ENCODE measurements around the gene SCAPER. TPM values are rescaled to one million over a fixed set of nuclear protein-coding genes. Genes with fewer than 3 reads are reported as not detected.
"Not testable (repeated sequence)": the region's sequence is repeated elsewhere in the genome, so short reads cannot be mapped to it uniquely, and the experiment has no call there.

The SCAPER gene
- total RNA-seq, 1 donor from 2014 or later: 50.1 TPM

DNA sequence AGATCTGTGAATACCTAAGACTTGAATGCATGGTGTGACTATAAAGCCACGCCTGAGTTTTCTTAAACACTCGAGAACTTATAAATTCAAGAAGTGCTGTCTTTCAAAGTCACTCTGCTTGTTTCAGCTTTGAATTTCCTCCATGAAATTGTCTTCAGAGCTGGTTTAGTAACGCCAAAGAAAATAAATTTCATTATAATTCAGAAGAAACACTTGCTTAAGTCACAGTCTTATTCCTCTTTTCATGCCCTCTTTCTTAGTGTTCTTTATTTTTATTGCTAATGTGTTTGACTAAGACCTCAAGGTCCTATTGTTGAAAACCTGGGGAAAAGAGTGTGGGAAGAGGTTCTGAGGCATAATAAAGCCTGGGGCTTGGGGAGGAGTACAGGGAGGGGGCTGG lies 23.1 kb upstream of the SCAPER start:
- intact Hi-C loops (cut with DNase I): no loop called here
- no peak for ATAC-seq
- no peak for DNase-seq (ENCODE audit: low spot score)

DNA sequence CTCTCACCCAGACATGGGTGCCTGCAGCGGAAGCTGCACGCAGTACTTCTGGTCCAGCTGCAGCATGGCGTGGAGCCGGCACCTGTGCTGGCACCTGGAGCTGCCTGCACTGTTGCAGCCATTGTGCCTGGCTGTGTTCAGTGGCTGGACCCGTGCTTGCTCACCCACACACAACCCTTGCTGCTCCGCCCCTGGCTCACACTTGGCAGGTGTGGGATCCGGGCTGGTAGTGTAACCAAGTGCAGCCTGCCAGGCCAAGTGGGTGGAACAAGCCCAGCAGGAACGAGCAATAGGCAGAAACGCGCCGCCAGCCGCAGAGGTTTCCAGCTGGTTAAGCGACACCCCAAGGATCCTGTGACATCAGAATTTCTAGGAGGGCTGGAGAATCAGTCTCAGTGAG lies 11.2 kb upstream of the SCAPER start:
- DNase-seq (ENCODE audit: low spot score): no peak
- intact Hi-C loops (cut with DNase I): no loop called here
- no peak for ATAC-seq

DNA sequence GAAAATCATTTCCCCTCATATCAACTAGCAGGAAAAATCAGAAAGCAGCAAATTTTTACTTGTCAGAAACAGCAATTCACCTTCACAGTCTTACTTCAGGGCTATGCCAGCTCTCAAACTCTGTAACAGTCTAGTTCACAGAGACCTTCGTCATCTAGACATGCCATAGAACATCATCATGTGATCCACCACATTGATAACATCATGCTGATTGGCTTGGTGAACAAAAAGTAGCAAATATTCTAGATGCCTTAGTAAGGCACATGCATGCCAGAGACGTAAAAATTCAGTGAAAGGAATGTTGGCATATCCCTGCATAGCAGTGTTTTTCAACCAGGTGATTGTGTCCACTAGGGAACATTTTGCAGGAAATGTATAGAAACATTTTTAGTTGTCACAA lies 8.6 kb upstream of the SCAPER start:
- intact Hi-C loops (cut with DNase I): no loop called here
- no peak for DNase-seq (ENCODE audit: low spot score)
- no peak for ATAC-seq

DNA sequence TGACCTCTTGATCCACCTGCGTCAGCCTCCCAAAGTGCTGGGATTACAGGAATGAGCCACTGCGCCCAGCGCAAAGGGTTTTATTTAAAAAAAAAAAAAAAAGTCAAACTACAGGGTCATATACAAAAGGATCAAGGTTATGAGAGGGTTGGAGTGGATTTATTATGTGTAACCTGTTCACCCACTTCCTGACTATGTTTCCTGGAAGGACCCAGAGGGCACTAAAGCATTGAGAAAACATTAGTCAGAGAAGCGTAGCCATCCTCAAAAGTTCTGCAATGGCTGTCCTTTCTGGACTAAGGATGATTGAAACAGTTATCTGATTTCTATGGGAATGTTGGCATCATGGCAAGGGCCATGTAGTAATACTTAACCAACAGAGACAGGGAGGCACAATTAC lies 7.3 kb upstream of the SCAPER start:
- no peak for ATAC-seq

DNA sequence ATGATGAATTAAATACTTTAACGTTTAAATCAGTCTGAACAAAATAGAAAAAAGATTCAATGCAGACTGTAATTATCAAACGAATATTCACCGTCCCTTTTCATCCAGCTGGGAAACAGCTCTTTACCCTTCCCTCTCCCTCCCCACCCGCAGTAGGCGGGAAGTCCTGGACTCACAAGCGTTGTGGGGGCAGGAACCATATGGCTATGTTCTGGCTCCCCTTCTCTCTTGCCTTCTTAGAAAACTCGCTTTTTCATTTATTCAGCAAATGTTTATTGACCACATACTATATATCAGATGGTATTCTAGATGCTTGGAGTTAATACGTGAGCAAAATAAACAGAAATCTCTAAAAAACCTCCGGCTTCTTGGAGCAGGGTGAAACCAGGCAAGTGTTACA lies 715 bp upstream of the SCAPER start:
- intact Hi-C loops (cut with DNase I): no loop called here
- DNase-seq (ENCODE audit: low spot score) (no peak), ATAC-seq (no peak)

More for the DNA sequence above, 7.3 kb upstream of the SCAPER start:
- no peak for DNase-seq (ENCODE audit: low spot score)
- intact Hi-C loops (cut with DNase I): no loop called here

DNA sequence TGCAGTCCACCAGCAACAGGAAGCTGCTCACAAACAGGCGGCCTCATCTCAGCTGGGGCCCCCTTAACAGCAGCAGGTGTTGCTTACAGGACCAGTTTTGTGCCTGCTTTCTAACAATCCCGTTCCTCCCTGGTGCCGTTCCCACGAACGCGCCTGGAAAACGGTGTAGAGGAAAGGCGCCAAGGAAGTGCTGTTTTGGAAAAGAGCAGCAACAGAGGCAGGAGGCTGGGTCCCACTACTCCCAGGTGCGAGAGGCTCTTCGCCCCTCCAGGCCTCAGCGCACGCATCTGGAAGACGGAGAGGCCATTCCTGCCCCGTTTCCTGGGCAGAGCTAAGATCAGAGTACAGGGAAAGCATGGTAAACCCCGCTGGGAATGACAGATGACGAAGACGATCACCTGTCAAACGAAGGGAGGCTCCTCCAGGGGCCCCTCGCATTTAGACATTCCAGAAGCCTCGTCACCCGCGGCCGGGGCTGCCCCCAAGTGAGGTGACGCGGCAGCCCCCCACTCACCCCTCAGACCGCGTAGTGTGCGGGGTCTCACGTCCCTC lies 603 bp downstream of the SCAPER start:
- DNase-seq (ENCODE audit: low spot score): no peak
- intact Hi-C loops (cut with DNase I): no loop called here
- peak; percentile 54 for ATAC-seq

DNA sequence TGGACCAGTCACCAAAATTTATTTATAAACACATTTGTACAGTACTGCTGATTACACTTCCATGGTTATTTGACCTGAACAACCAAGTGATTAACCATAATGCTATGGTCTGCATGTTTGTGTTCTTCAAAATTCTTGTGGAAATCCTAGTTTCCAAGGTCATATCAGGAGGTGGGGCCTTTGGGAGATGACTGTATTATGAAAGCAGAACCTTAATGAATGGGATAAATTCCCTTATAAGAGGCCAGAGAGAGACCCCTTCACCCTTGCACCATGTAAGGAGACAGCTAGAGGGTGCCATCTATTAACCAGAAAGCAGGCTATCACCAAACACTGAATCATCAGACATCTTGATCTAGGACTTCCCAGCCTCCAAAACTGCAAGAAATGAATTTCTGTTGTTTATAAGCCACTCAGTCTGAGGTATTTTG lies 1.9 kb downstream of the SCAPER start:
- intact Hi-C loops (cut with DNase I): no loop called here
- ATAC-seq (no peak), DNase-seq (ENCODE audit: low spot score) (no peak)

DNA sequence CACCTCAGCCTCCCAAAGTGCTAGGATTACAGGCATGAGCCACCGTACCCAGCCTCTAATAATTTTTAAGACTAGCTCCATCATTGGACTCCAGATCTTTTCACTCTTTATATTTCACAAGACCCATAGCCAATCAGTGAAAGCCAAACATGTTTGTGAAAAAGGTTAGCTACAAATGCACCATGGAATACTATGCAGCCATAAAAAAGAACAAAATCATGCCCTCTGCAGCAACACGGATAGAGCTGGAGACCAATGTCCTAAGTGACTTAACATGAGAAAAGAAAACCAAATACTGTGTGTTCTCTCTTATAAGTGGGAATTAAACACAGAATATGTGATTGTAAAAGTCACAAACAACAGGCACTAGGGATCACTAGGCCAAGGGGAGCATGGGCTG lies 3.2 kb downstream of the SCAPER start:
- intact Hi-C loops (cut with DNase I): no loop called here
- no peak for ATAC-seq
- no peak for DNase-seq (ENCODE audit: low spot score)

DNA sequence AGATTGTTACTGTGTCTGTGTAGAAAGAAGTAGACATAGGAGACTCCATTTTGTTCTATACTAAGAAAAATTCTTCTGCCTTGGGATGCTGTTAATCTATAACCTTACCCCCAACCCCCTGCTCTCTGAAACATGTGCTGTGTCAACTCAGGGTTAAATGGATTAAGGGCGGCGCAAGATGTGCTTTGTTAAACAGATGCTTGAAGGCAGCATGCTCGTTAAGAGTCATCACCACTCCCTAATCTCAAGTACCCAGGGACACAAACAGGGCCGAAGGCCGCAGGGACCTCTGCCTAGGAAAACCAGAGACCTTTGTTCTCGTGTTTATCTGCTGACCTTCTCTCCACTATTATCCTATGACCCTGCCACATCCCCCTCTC lies 5.2 kb downstream of the SCAPER start:
- ATAC-seq; intact Hi-C loops (cut with DNase I); DNase-seq (ENCODE audit: low spot score): not testable (repeated sequence)

DNA sequence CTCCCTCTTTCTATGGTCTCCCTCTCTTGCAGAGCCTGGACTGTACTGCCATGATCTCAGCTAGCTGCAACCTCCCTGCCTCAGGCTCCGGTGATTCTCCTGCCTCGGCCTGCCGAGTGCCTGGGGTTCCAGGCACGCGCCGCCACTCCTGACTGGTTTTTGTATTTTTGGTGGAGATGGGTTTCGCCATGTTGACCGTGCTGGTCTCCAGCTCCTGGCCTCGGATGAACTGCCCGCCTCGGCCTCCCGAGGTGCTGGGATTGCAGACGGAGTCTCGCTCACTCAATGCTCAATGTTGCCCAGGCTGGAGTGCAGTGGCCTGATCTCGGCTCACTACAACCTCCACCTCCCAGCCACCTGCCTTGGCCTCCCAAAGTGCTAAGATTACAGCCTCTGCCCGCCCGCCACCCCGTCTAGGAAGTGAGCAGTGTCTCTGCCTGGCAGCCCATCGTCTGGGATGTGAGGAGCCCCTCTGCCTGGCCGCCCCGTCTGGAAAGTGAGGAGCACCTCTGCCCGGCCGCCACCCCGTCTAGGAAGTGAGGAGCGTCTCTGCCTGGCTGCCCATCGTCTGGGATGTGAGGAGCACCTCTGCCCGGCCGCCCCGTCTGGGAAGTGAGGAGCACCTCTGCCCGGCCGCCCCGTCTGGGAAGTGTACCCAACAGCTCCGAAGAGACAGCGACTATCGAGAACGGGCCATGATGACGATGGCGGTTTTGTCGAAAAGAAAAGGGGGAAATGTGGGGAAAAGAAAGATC lies 5.8 kb downstream of the SCAPER start:
- intact Hi-C loops (cut with DNase I); ATAC-seq; DNase-seq (ENCODE audit: low spot score): not testable (repeated sequence)

DNA sequence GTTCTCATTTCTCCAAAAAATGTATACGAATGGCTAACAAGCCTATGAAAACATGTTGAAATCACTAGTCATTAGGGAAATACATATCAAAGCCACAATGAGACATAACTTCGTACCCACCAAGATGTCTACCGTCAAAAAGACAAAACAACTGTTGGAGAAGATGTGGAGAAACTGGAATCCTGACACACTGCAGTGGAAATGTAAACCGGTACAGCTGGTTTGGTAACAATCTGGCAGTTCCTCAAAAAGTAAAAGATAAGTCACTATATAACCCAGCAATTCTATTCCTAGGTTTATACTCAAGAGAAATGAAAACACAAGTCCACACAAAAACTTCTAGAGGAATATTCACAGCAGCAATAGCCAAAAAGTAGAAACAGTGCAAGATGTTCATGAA lies 7.0 kb downstream of the SCAPER start:
- DNase-seq (ENCODE audit: low spot score) (no peak), ATAC-seq (no peak)
- intact Hi-C loops (cut with DNase I): no loop called here

DNA sequence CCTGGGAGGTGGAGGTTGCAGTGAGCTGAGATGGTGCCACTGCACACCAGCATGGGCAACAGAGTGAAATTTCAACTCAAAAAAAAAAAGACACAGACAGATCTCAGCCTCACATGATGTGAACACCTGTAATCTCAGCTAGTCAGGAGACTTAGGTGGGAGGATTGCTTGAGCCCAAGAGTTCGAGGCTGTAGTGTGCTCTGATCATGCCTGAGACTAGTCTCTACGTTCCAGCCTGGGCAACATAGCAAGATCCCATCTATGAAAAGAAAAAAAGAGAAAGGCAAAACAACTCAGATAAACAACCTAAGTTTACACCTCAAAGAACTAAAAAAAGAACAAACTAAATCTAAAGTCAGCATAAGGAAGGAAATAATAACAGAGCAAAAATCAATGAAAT lies 11.0 kb downstream of the SCAPER start:
- no peak for ATAC-seq
- DNase-seq (ENCODE audit: low spot score): no peak
- intact Hi-C loops (cut with DNase I): no loop called here

DNA sequence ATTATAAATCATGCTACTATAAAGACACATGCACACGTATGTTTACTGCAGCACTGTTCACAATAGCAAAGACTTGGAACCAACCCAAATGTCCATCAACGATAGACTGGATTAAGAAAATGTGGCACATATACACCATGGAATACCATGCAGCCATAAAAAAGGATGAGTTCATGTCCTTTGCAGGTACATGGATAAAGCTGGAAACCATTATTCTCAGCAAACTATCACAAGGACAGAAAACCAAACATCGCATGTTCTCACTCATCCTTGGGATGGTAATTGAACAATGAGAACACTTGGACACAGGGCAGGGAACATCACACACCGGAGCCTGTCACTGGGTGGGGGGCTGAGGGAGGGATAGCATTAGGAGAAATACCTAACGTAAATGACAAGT lies 12.3 kb downstream of the SCAPER start:
- DNase-seq (ENCODE audit: low spot score); ATAC-seq; intact Hi-C loops (cut with DNase I): not testable (repeated sequence)

DNA sequence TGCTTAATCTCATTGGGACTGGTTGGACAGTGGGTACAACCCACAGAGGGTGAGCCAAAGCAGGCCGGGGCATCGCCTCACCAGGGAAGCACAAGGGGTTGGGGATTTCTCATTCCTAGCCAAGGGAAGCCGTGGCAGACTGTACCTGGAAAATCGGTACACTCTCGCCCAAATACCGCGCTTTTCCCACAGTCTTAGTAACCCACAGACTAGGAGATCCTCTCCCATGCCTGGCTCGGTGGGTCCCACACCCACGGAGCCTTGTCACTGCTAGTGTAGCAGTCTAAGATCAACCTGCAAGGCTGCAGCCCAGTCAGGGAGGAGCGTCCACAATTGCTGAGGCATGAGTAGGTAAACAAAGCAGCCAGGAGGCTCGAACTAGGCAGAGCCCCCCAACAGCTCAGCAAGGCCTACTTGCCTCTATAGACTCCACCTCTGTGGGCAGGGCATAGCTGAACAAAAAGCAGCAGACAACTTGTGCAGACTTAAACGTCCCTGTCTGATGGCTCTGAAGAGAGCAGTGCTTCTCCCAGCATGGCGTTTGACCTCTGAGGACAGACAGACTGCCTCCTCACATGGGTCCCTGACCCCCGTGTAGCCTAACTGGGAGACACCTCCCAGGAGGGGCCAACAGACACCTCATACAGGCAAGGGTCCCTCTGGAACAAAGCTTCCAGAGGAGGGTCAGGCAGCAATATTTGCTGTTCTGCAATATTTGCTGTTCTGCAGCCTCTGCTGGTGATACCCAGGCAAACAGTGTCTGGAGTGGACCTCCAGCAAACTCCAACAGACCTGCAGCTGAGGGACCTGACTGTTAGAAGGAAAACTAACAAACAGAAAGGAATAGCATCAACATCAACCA lies 17.6 kb downstream of the SCAPER start:
- ATAC-seq; intact Hi-C loops (cut with DNase I); DNase-seq (ENCODE audit: low spot score): not testable (repeated sequence)

DNA sequence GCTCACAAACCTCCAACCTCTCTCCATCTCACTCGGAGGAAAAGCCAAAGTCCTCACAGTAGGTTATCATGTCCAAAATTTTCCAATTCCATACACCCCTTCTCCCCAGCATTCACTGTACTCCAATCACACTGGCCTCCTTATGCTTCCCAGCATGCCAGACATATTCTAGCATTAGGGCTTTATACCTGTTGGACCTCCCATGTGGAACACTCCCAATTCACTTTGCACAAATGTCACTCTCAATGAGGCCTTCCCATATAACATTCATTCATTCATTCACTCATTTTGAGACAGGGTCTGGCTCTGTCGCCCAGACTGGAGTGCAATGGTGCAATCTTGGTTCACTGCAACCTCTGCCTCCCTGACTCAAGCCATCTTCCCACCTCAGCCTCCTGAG lies 19.9 kb downstream of the SCAPER start:
- DNase-seq (ENCODE audit: low spot score): no peak
- ATAC-seq: no peak
- intact Hi-C loops (cut with DNase I): no loop called here

DNA sequence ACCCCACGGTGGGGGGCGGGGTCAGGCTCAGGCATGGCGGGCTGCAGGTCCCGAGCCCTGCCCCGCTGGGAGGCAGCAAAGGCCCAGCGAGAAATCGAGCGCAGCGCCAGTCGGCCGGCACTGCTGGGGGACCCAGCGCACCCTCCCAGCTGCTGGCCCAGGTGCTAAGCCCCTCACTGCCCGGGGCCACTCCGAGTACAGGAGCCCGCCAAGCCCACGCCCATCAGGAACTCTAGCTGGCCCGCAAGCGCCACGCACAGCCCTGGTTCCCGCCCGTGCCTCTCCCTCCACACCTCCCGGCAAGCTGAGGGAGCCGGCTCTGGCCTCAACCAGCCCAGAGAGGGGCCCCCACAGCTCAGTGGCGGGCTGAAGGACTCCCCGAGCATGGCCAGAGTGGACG lies 29.2 kb downstream of the SCAPER start:
- DNase-seq (ENCODE audit: low spot score): no peak
- intact Hi-C loops (cut with DNase I): no loop called here
- ATAC-seq: no peak

DNA sequence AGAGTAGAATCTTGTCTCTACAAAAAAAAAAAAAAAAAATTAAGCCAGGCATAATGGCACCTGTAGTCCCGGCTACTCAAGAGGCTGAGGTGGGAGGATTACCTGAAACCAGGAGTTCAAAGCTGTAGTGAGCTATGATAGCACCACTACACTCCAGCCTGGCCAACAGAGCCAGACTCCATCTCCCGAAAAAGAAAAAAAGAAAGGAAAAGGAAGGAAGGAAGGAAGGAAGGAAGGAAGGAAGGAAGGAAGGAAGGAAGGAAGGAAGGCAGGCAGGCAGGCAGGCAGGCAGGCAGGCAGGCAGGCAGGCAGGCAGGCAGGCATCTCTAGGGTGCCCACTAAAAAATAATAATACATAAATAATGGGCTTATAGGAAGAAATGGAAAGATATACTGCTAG lies 32.1 kb downstream of the SCAPER start:
- ATAC-seq; intact Hi-C loops (cut with DNase I); DNase-seq (ENCODE audit: low spot score): not testable (repeated sequence)

DNA sequence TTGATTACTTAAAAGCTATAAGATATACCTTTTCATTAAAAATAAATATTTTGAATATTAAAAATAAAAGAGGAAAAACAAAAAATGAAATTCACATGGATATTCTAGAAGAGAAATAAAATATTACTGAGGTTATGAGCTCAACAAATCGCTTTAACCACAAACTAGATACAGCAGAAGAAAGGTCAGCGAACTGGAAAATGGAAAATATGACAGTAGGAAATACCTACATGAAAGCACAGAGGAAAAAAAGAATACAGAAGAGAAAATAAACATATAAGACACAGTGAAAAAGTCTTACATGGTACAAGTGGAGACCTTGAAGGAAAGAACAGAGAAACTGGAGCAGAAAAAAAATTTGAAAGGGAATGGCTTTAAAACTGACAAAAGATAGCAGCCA lies 33.2 kb downstream of the SCAPER start:
- DNase-seq (ENCODE audit: low spot score): no peak
- ATAC-seq: no peak
- intact Hi-C loops (cut with DNase I): no loop called here

DNA sequence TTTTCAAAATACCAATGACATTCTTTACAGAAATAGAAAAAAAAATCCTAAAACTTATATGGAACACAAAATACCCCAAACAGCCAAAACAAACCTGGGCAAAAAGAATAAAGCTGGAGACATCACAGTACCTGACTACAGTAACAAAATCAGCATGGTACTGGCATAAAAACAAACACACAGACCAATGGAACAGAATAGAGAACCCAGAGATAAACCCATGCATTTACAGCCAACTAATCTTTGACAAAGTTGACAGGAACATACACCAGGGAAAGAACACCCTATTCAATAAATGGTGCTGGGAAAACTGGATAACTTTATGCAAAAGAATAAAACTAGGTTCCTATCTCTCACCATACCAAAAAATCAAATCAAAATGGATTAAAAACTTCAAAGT lies 36.4 kb downstream of the SCAPER start:
- intact Hi-C loops (cut with DNase I): no loop called here
- no peak for ATAC-seq
- DNase-seq (ENCODE audit: low spot score): no peak

DNA sequence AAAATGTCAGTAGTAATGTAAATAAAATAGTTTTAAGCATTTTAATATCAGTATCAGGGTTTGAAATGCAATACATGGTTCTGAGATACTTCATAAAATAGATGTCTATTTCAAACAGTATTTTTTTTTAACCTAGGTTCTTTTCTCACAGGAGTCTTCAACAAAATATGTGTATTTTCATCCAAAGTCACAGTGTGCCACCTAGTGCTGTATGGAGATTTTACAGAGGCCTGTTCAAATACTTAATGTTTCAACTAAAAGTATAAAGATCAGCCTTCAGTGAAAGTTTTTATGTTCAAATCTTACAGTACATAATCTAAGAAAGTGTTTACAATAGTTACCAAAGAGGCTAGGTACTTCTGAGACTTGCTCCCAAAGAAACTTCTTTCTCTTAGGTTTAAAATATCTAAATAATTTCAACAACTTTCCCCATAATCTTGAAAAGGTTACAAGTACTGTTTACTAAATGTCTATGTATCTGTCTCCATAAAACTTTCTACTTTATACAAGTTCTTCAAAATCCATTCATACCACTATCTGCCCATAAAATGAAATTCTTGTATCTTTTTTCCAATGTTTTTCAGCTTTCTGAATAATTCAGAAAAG lies 38.3 kb downstream of the SCAPER start:
- no peak for DNase-seq (ENCODE audit: low spot score)
- intact Hi-C loops (cut with DNase I): no loop called here
- no peak for ATAC-seq
